H1 (cell line): Measurements from ENCODE around the gene DIAPH1. TPM values are rescaled to one million over a fixed set of nuclear protein-coding genes. Genes with fewer than 3 reads are reported as not detected.

Experiments
- CTCF ChIA-PET: fragments of 300-600 bp; sonication (Branson Sonifier 250); formaldehyde crosslinking; loops from one replicate; lab custom pipeline; 2021; ENCODE audit not compliant: partially characterized antibody; lab: Charles Lee
- POLR2A ChIA-PET: fragments of 300-600 bp; sonication (Branson Sonifier 250); formaldehyde crosslinking; loops from one replicate; lab custom pipeline; 2021; ENCODE audit warnings: inconsistent platforms; ENCODE audit not compliant: partially characterized antibody; lab: Charles Lee
- DNase-seq, 2 experiments: peaks; one replicate each; pipeline versions ENCODE4 v3.0.0 to v3.0.0-alpha.2; 2010 to 2022; ENCODE audit warnings: low spot score in 2 of 2, low read depth in 1 of 2, mixed read lengths in 1 of 2
- FAIRE-seq: peaks from 2 replicates; lab custom pipeline; 2011; peaks lifted over from hg19 to GRCh38; lab: Jason Lieb, UNC
- H2AFZ ChIP-seq: 2 replicates; pipeline ENCODE4 v1.8.1; 2012; ENCODE audit warnings: low read length, inconsistent platforms
- H2AK5ac ChIP-seq: 2 replicates; pipeline ENCODE4 v1.6.1; 2013; ENCODE audit warnings: low read depth, low read length
- H2BK120ac ChIP-seq: replicated peaks from 2 replicates; pipeline ENCODE3; 2013; ENCODE audit warnings: low read depth, low read length, inconsistent platforms
- H2BK12ac ChIP-seq: 2 replicates; pipeline ENCODE4 v1.6.1; 2013; ENCODE audit warnings: low read depth, low read length
- H2BK15ac ChIP-seq: 2 replicates; pipeline ENCODE4 v1.6.1; 2013; ENCODE audit warnings: low read length
- H2BK20ac ChIP-seq: 2 replicates; pipeline ENCODE4 v1.6.1; 2013; ENCODE audit warnings: low read length
- H2BK5ac ChIP-seq: 2 replicates; pipeline ENCODE4 v1.6.1; 2013; ENCODE audit warnings: low read depth, low read length
- H3K14ac ChIP-seq: 2 replicates; pipeline ENCODE4 v1.6.1; 2013; ENCODE audit warnings: inconsistent platforms; ENCODE audit not compliant: insufficient read length
- H3K18ac ChIP-seq: 2 replicates; pipeline ENCODE4 v1.6.1; 2013; ENCODE audit warnings: low read length; ENCODE audit errors: extremely low read depth
- H3K23ac ChIP-seq: 2 replicates; pipeline ENCODE4 v1.6.1; 2013; ENCODE audit warnings: inconsistent platforms; ENCODE audit not compliant: insufficient read length
- H3K23me2 ChIP-seq: 2 replicates; pipeline ENCODE4 v1.6.1; 2013; ENCODE audit warnings: low read depth, low read length
- H3K27ac ChIP-seq: 2 replicates; pipeline ENCODE4 v1.6.1; 2011; ENCODE audit warnings: low read depth, low read length, inconsistent platforms
- H3K27me3 ChIP-seq, 4 experiments: replicated peaks in 1 of 4; 1 replicate in 1 of 4; 2 replicates in 3 of 4; pipeline versions ENCODE4 v1.6.1 to v1.8.1; 2011 to 2013; ENCODE audit warnings: low read length in 3 of 4, mild to moderate bottlenecking in 3 of 4, inconsistent platforms in 2 of 4, mixed read lengths in 2 of 4, moderate library complexity in 1 of 4; ENCODE audit not compliant: control insufficient read depth in 3 of 4, insufficient read depth in 3 of 4; ENCODE audit errors: extremely low read depth in 1 of 4
- H3K36me3 ChIP-seq, 4 experiments: 2 replicates each; pipeline versions ENCODE4 v1.6.1 to v1.8.1; 2011 to 2013; ENCODE audit warnings: mild to moderate bottlenecking in 4 of 4, low read length in 3 of 4, moderate library complexity in 2 of 4, control low read depth in 1 of 4, inconsistent platforms in 1 of 4; ENCODE audit not compliant: insufficient read depth in 4 of 4, control insufficient read depth in 2 of 4
- H3K4ac ChIP-seq: replicated peaks from 2 replicates; pipeline ENCODE3; 2013; ENCODE audit warnings: low read length, low read depth, mixed read lengths, inconsistent platforms; ENCODE audit not compliant: insufficient read length
- H3K4me1 ChIP-seq, 4 experiments: replicated peaks in 1 of 4; 1 replicate in 1 of 4; 2 replicates in 3 of 4; pipeline versions ENCODE4 v1.6.1 to v1.8.1; 2011 to 2013; ENCODE audit warnings: low read length in 3 of 4, inconsistent platforms in 2 of 4, mixed read lengths in 1 of 4; ENCODE audit not compliant: insufficient read depth in 4 of 4, control insufficient read depth in 3 of 4
- H3K4me2 ChIP-seq, 2 experiments: 2 replicates each; pipeline versions ENCODE4 v1.6.1 to v1.8.1; 2011 to 2013; ENCODE audit warnings: low read depth in 2 of 2, low read length in 2 of 2, control low read depth in 1 of 2, inconsistent platforms in 1 of 2, mild to moderate bottlenecking in 1 of 2; ENCODE audit not compliant: insufficient read depth in 1 of 2
- H3K4me3 ChIP-seq, 4 experiments: fragments of 200-600, 300-600 bp in 1 of 4; sonication (generic), shearing (Covaris generic), sonication (Bioruptor Twin) in 1 of 4; 2 replicates each; pipeline versions ENCODE4 v1.5.1 to v1.8.1; 2011 to 2016; ENCODE audit warnings: low read length in 4 of 4, low read depth in 3 of 4, control low read depth in 2 of 4, inconsistent platforms in 2 of 4, mild to moderate bottlenecking in 2 of 4, mixed read lengths in 1 of 4, moderate library complexity in 1 of 4; ENCODE audit not compliant: insufficient read depth in 2 of 4; ENCODE audit errors: extremely low read depth in 1 of 4
- H3K56ac ChIP-seq: replicated peaks from 2 replicates; pipeline ENCODE3; 2013; ENCODE audit warnings: low read depth, mild to moderate bottlenecking, mixed read lengths, low read length, inconsistent platforms; ENCODE audit not compliant: insufficient read length
- H3K79me1 ChIP-seq: 2 replicates; pipeline ENCODE4 v1.6.1; 2013; ENCODE audit warnings: low read depth, low read length, control low read depth
- H3K79me2 ChIP-seq, 2 experiments: 2 replicates each; pipeline versions ENCODE4 v1.6.1 to v1.8.1; 2012 to 2013; ENCODE audit warnings: low read length in 2 of 2, mild to moderate bottlenecking in 2 of 2, inconsistent platforms in 1 of 2; ENCODE audit not compliant: insufficient read depth in 2 of 2, control insufficient read depth in 1 of 2
- H3K9ac ChIP-seq, 4 experiments: replicated peaks in 1 of 4; 1 replicate in 1 of 4; 2 replicates in 3 of 4; pipeline versions ENCODE4 v1.6.1 to v1.8.1; 2011 to 2013; ENCODE audit warnings: low read depth in 3 of 4, low read length in 3 of 4, control low read depth in 2 of 4, mild to moderate bottlenecking in 2 of 4, moderate library complexity in 2 of 4, inconsistent platforms in 1 of 4; ENCODE audit errors: extremely low read depth in 1 of 4
- H3K9me3 ChIP-seq, 2 experiments: 2 replicates each; pipeline versions ENCODE4 v1.6.1 to v1.8.1; 2012 to 2013; ENCODE audit warnings: mild to moderate bottlenecking in 2 of 2, moderate library complexity in 2 of 2, control low read depth in 1 of 2, inconsistent platforms in 1 of 2, low read depth in 1 of 2, low read length in 1 of 2, mixed read lengths in 1 of 2; ENCODE audit not compliant: insufficient read depth in 2 of 2
- H4K20me1 ChIP-seq, 2 experiments: replicated peaks in 1 of 2; 2 replicates each; pipeline versions ENCODE3 to v1.8.1; 2011 to 2013; ENCODE audit warnings: inconsistent platforms in 2 of 2, low read length in 2 of 2, mild to moderate bottlenecking in 1 of 2; ENCODE audit not compliant: insufficient read depth in 2 of 2, control insufficient read depth in 1 of 2
- H4K5ac ChIP-seq: 2 replicates; pipeline ENCODE4 v1.6.1; 2013; ENCODE audit warnings: low read length, low read depth, mixed read lengths, inconsistent platforms; ENCODE audit not compliant: insufficient read length
- H4K8ac ChIP-seq: 2 replicates; pipeline ENCODE4 v1.8.0; 2013; ENCODE audit warnings: mild to moderate bottlenecking, moderate library complexity, low read length, inconsistent platforms; ENCODE audit not compliant: insufficient read depth; ENCODE audit errors: extremely low read depth
- H4K91ac ChIP-seq: replicated peaks from 2 replicates; pipeline ENCODE3; 2013; ENCODE audit warnings: low read length, mixed read lengths, inconsistent platforms; ENCODE audit not compliant: insufficient read length
- CBX5 ChIP-seq: fragments of 300-800, 300-1000 bp; sonication (generic); IDR thresholded peaks from 2 replicates; pipeline ENCODE4 v1.7.1; 2016; ENCODE audit warnings: antibody characterized with exemption, low read length, low read depth
- CEBPB ChIP-seq: IDR thresholded peaks from 2 replicates; pipeline ENCODE4 v1.6.1; 2012; ENCODE audit warnings: low read depth, low read length
- JUN ChIP-seq: IDR thresholded peaks from 2 replicates; pipeline ENCODE4 v1.6.1; 2011; ENCODE audit warnings: low read depth, mild to moderate bottlenecking, improper control_type of control experiment, low read length
- RFX5 ChIP-seq: IDR thresholded peaks from 2 replicates; pipeline ENCODE4 v1.6.1; 2011; ENCODE audit warnings: low read depth, low read length, improper control_type of control experiment, borderline replicate concordance
- SAP30 ChIP-seq: fragments of 300-600 bp; sonication (generic); IDR thresholded peaks from 2 replicates; pipeline ENCODE4 v1.7.1; 2012; ENCODE audit warnings: low read length, moderate library complexity, mild to moderate bottlenecking, inconsistent platforms; ENCODE audit not compliant: insufficient read depth, insufficient replicate concordance
- WGBS, 2 experiments: shearing (Covaris generic) in 1 of 2; methylation state at CpG; one replicate each; pipeline versions ENCODE4 v1.1.6 to v1.1.7; 2013 to 2015; ENCODE audit warnings: low lambda C conversion rate in 2 of 2, mixed read lengths in 2 of 2, inconsistent platforms in 1 of 2, low coverage in 1 of 2, missing lambda C conversion rate in 1 of 2; ENCODE audit not compliant: insufficient replicate concordance in 2 of 2, insufficient coverage in 1 of 2, insufficient read length in 1 of 2; ENCODE audit errors: extremely low coverage in 1 of 2, missing lambda C conversion rate in 1 of 2; 5-methylcytosine and 5-hydroxymethylcytosine counted together
- polyA plus RNA-seq, 7 experiments: library from polyadenylated mRNA; depleted of rRNA in 3 of 7; stranded (reverse) in 5 of 7; unstranded in 2 of 7; fragments of >200 nt in 5 of 7; fragments of 200-250 nt in 2 of 7; gene quantifications; 1 replicate in 5 of 7; 2 replicates in 1 of 7; 4 replicates in 1 of 7; pipeline versions ENCODE4 v1.2.1 to v1.2.3, GENCODE V29; 2011 to 2013; ENCODE audit warnings: missing spikeins in 2 of 7, mixed read lengths in 2 of 7
- total RNA-seq: library from RNA; stranded (reverse); fragmentation: NEBNext Ultra II Directional; extraction: Animal tissue kit (Norgen Biotek cat#: 25700); gene quantifications from 2 replicates; pipeline ENCODE4 v1.2.1, GENCODE V29; 2021

Gene DIAPH1
- total and polyA plus RNA-seq, 2 of the 8 experiments (the other 6 are each of a cell fraction or from before 2014, with no cell fraction given): 61.2 to 114 TPM

DNA sequence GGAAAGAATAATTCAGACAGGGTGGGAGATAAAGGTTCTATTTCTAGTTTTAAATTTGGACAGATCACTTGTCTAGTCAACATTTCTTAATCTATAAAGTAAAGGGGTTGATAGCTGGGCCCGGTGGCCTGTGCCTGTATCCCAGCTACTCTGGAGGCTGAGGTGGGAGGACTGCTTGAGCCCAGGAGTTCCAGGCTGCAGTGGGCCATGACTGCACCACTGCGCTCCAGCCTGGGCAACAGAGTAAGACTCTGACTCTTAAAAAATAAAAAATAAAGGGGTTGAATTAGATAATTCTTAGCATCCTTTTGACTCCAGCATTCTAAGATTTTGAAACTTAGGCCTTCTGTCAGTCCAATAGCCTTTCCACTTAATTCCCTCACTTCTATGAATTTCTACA, 10.8 kb downstream of the DIAPH1 start:
- Histone ChIP-seq H4K5ac (no peak overlapping the region), H3K4me3 (no peak overlapping the region), H3K23me2 (no peaks in the 10 kb centered on the region), H3K4ac (no peak overlapping the region), H3K36me3 (no peaks in the 10 kb centered on the region), H3K79me2 (peaks cover 9 to 96% of the 10 kb centered on the region in 2 experiments; a peak in 3 of 4 replicates), H3K9me3 (no peaks in the 10 kb centered on the region), H3K79me1 (peaks cover 7% of the 10 kb centered on the region), H4K20me1 (peaks cover 4 to 7% of the 10 kb centered on the region in 2 experiments), H2BK120ac (no peak overlapping the region), H4K8ac (no peak overlapping the region), H3K56ac (no peak overlapping the region), H2BK5ac (no peak overlapping the region), H3K23ac (no peak overlapping the region), H3K4me1 (no peaks in the 10 kb centered on the region; a peak in 2 of 7 replicates), H2BK12ac (no peak overlapping the region), H3K27me3 (no peaks in the 10 kb centered on the region), H3K14ac (no peak overlapping the region), H2BK20ac (no peak overlapping the region), H3K27ac (no peak overlapping the region), H3K4me2 (no peak overlapping the region), H2BK15ac (no peak overlapping the region), H2AFZ (no peak overlapping the region), H2AK5ac (no peak overlapping the region), H4K91ac (no peak overlapping the region), H3K9ac (no peak overlapping the region), H3K18ac (no peak overlapping the region)
- WGBS, 2 experiments: 97% methylated on average over 2 of the region's 2 CpGs; no CpG with 5 or more reads in 1 of the 2 experiments
- POLR2A ChIA-PET: interaction anchor here (1.1 to 7.9 kb wide), 3 partner anchors 8 to 15 kb away, joined by 3 to 55 read pairs (median 3); partner anchors contain the start of gene DIAPH1
- FAIRE-seq (no peak), DNase-seq (no peak)
- TF ChIP-seq RFX5 (no peak), CEBPB (no peak), JUN (no peak), SAP30 (no peak), CBX5 (no peak)
- CTCF ChIA-PET: interaction anchor here (0.6 to 8.8 kb wide), 6 partner anchors 9 to 353 kb away, joined by 3 to 74 read pairs (median 5); no protein-coding TSS in a partner anchor
